HepG2 (cell line): ENCODE results near the gene TOP1. TPM values are rescaled to one million over a fixed set of nuclear protein-coding genes. Genes with fewer than 3 reads are reported as not detected.
A peak's percentile ranks its signal among the peaks of the same experiment; 100 is the strongest.

Experiments
- CBX2 ChIP-seq, 2 experiments: fragments of 200-600 bp in 1 of 2; sonication (generic); formaldehyde crosslinking in 1 of 2; IDR thresholded peaks; 2 replicates each; pipeline versions ENCODE4 v1.7.0 to v1.8.1; 2018 to 2022; ENCODE audit warnings: low read depth in 2 of 2, low read length in 1 of 2, mild to moderate bottlenecking in 1 of 2, missing genetic modification reagents in 1 of 2
- CC2D1A ChIP-seq: sonication (generic); formaldehyde crosslinking; IDR thresholded peaks from 2 replicates; pipeline ENCODE4 v1.8.1; 2023; ENCODE audit warnings: mild to moderate bottlenecking, missing genetic modification reagents
- DZIP1 ChIP-seq: sonication (generic); formaldehyde crosslinking; IDR thresholded peaks from 2 replicates; pipeline ENCODE4 v1.5.0; 2020; ENCODE audit warnings: mild to moderate bottlenecking, missing genetic modification reagents
- GLI4 ChIP-seq: sonication (generic); formaldehyde crosslinking; IDR thresholded peaks from 2 replicates; pipeline ENCODE4 v1.5.1; 2020; ENCODE audit warnings: missing genetic modification reagents, mild to moderate bottlenecking, moderate library complexity, borderline replicate concordance
- HDAC1 ChIP-seq: sonication (generic); formaldehyde crosslinking; IDR thresholded peaks from 2 replicates; pipeline ENCODE4 v1.5.1; 2020; ENCODE audit warnings: mild to moderate bottlenecking, missing genetic modification reagents
- MBD4 ChIP-seq: IDR thresholded peaks from 2 replicates; pipeline ENCODE4 v1.6.1; 2012; ENCODE audit warnings: low read length, inconsistent platforms, borderline replicate concordance
- MNT ChIP-seq: fragments of 450-650 bp; IDR thresholded peaks from 2 replicates; pipeline ENCODE4 v1.6.1; 2016
- PAWR ChIP-seq: sonication (generic); formaldehyde crosslinking; IDR thresholded peaks from 2 replicates; pipeline ENCODE4 v1.4.0; 2020; ENCODE audit warnings: missing genetic modification reagents, mild to moderate bottlenecking, borderline replicate concordance
- PBX3 ChIP-seq: sonication (generic); formaldehyde crosslinking; IDR thresholded peaks from 2 replicates; pipeline ENCODE4 v1.8.1; 2023; ENCODE audit warnings: missing genetic modification reagents, inconsistent platforms, borderline replicate concordance
- SKI ChIP-seq: fragments of 450-650 bp; IDR thresholded peaks from one replicate; pipeline ENCODE4 v1.6.1; 2018; ENCODE audit warnings: mild to moderate bottlenecking; ENCODE audit not compliant: partially characterized antibody
- SMAD1 ChIP-seq: sonication (generic); formaldehyde crosslinking; IDR thresholded peaks from 2 replicates; pipeline ENCODE4 v1.4.0; 2020; ENCODE audit warnings: missing genetic modification reagents, low read depth, mild to moderate bottlenecking, borderline replicate concordance
- ZIK1 ChIP-seq: sonication (generic); formaldehyde crosslinking; IDR thresholded peaks from 2 replicates; pipeline ENCODE4 v1.5.0; 2020; ENCODE audit warnings: mild to moderate bottlenecking, low read depth, missing genetic modification reagents, borderline replicate concordance
- ZNF512B ChIP-seq: sonication (generic); formaldehyde crosslinking; IDR thresholded peaks from 2 replicates; pipeline ENCODE4 v1.5.1; 2020; ENCODE audit warnings: missing genetic modification reagents, mild to moderate bottlenecking, borderline replicate concordance
- ZNF563 ChIP-seq: sonication (generic); formaldehyde crosslinking; IDR thresholded peaks from 2 replicates; pipeline ENCODE4 v1.8.0; 2022; ENCODE audit warnings: mild to moderate bottlenecking, moderate library complexity, missing genetic modification reagents
- ZNF574 ChIP-seq: sonication (generic); formaldehyde crosslinking; IDR thresholded peaks from 2 replicates; pipeline ENCODE4 v1.4.0; 2020; ENCODE audit warnings: missing genetic modification reagents
- polyA plus RNA-seq, 8 experiments: library from polyadenylated mRNA; depleted of rRNA in 3 of 8; stranded (reverse) in 7 of 8; unstranded in 1 of 8; fragments of >200 nt; fragmentation: Illumina TruSeq in 4 of 8; extraction: Trizol in 4 of 8; gene quantifications; 2 replicates each; pipeline versions ENCODE4 v1.2.1 to v1.2.3, GENCODE V29; 2011 to 2016; ENCODE audit warnings: low read depth in 4 of 8, missing spikeins in 1 of 8, mixed read lengths in 1 of 8; ENCODE audit not compliant: insufficient read depth in 1 of 8
- total RNA-seq, 5 experiments: library from RNA; depleted of rRNA; stranded (reverse); fragments of >200 nt; fragmentation: Illumina TruSeq; extraction: Trizol; gene quantifications; 2 replicates each; pipeline ENCODE4 v1.2.3, GENCODE V29; 2016; ENCODE audit warnings: low read depth in 1 of 5

Gene TOP1
- total and polyA plus RNA-seq, 2 of the 13 experiments (the other 11 are each of a cell fraction or from before 2014, with no cell fraction given): 10.2 to 19.4 TPM

GRCh38 chr20:41137614-41138474 is 109.2 kb downstream of the TOP1 start (continued):
- no peak for TF ChIP-seq ZNF512B
- peak; percentile 43; the same call in 1 of the 2 replicates for TF ChIP-seq ZNF563 (CRISPR knock-in tag)
- no peak for TF ChIP-seq CC2D1A
- no peak for TF ChIP-seq CBX2 (IDR thresholded peaks at IDR 0.05; ENCODE audit: low read depth, low read length)
- TF ChIP-seq CBX2 (CRISPR knock-in tag; IDR thresholded peaks at IDR 0.05; ENCODE audit: low read depth): no peak
- no peak for TF ChIP-seq SKI
- no peak for TF ChIP-seq MBD4
- peak; percentile 66; the same call in 1 of the 2 replicates for TF ChIP-seq ZIK1
- no peak for TF ChIP-seq PAWR (CRISPR knock-in tag)
- no peak; the same call in 1 of the 2 replicates for TF ChIP-seq SMAD1 (CRISPR knock-in tag)
- TF ChIP-seq HDAC1 (CRISPR knock-in tag): peak; percentile 73
- no peak for TF ChIP-seq MNT
- TF ChIP-seq ZNF574: no peak; the same call in 1 of the 2 replicates
- peak; percentile 96 for TF ChIP-seq GLI4
- peak; percentile 91; the same call in 1 of the 2 replicates for TF ChIP-seq DZIP1
- TF ChIP-seq PBX3 (CRISPR knock-in tag): peak; percentile 38; the same call in 1 of the 2 replicates
